ENCODE data around the gene VDR.
"Not testable (repeated sequence)": the region's sequence is repeated elsewhere in the genome, so short reads cannot be mapped to it uniquely, and the experiment has no call there.

The VDR gene

GRCh38 chr12:47812797-47813510 lies 91.8 kb downstream of the VDR start:
- DNase-seq (ENCODE audit: low spot score), result peak; percentile 91

GRCh38 chr12:47811581-47812484 lies 93.0 kb downstream of the VDR start:
- no peak for DNase-seq (ENCODE audit: low spot score)

- no peak for DNase-seq (ENCODE audit: low spot score)
Measured at GRCh38 chr12:47811072-47811396, 93.8 kb downstream of the VDR start.

GRCh38 chr12:47809518-47809917 lies 95.3 kb downstream of the VDR start:
- DNase-seq (ENCODE audit: low spot score), result not testable (repeated sequence)

- peak; percentile 62 for DNase-seq (ENCODE audit: low spot score)
Measured at GRCh38 chr12:47808574-47809365, 96.0 kb downstream of the VDR start.

GRCh38 chr12:47808050-47808449 lies 96.7 kb downstream of the VDR start:
- DNase-seq (ENCODE audit: low spot score), result peak; percentile 65

GRCh38 chr12:47807338-47807737 lies 97.5 kb downstream of the VDR start:
- DNase-seq (ENCODE audit: low spot score), result no peak

GRCh38 chr12:47805417-47805816 lies 99.4 kb downstream of the VDR start:
- DNase-seq (ENCODE audit: low spot score), result no peak

GRCh38 chr12:47804171-47804570 lies 100.6 kb downstream of the VDR start:
- DNase-seq (ENCODE audit: low spot score), result no peak

- DNase-seq (ENCODE audit: low spot score), result no peak
Measured at GRCh38 chr12:47803191-47803875, 101.5 kb downstream of the VDR start.

- no peak for DNase-seq (ENCODE audit: low spot score)
Measured at GRCh38 chr12:47802312-47802711, 102.5 kb downstream of the VDR start.

GRCh38 chr12:47801904-47802246 lies 102.9 kb downstream of the VDR start:
- DNase-seq (ENCODE audit: low spot score), result no peak

- no peak for DNase-seq (ENCODE audit: low spot score)
Measured at GRCh38 chr12:47801170-47801903, 103.5 kb downstream of the VDR start.

- DNase-seq (ENCODE audit: low spot score), result no peak
Measured at GRCh38 chr12:47800582-47800981, 104.2 kb downstream of the VDR start.

- no peak for DNase-seq (ENCODE audit: low spot score)
Measured at GRCh38 chr12:47799357-47799955, 105.3 kb downstream of the VDR start.

- no peak for DNase-seq (ENCODE audit: low spot score)
Measured at GRCh38 chr12:47798382-47798948, 106.3 kb downstream of the VDR start.

GRCh38 chr12:47797441-47797840 lies 107.4 kb downstream of the VDR start:
- DNase-seq (ENCODE audit: low spot score), result no peak

- no peak for DNase-seq (ENCODE audit: low spot score)
Measured at GRCh38 chr12:47795814-47796411, 108.9 kb downstream of the VDR start.

GRCh38 chr12:47795121-47795813 lies 109.5 kb downstream of the VDR start:
- DNase-seq (ENCODE audit: low spot score), result no peak

- no peak for DNase-seq (ENCODE audit: low spot score)
Measured at GRCh38 chr12:47794679-47795078, 110.1 kb downstream of the VDR start.
